ENCODE measurements around the gene TTC39C.

- TF ChIP-seq POLR2AphosphoS5 (IDR thresholded peaks at IDR 0.05; ENCODE audit: low read depth, low read length) (no peak), TBP (IDR thresholded peaks at IDR 0.05; ENCODE audit: low read depth, low read length) (no peak), CTCF (IDR thresholded peaks at IDR 0.05; ENCODE audit: control extremely low read depth in 1 of 3, insufficient read depth in 1 of 3, low read depth in 1 of 3, low read length in 3 of 3) (no peak), CHD2 (IDR thresholded peaks at IDR 0.05; ENCODE audit: low read length) (no peak), USF2 (IDR thresholded peaks at IDR 0.05; ENCODE audit: low read length) (no peak), JUND (IDR thresholded peaks at IDR 0.05; ENCODE audit: low read length) (no peak), CHD1 (IDR thresholded peaks at IDR 0.05; ENCODE audit: low read depth, low read length) (no peak), SP2 (IDR thresholded peaks at IDR 0.05; ENCODE audit: low read length) (no peak), HDAC2 (IDR thresholded peaks at IDR 0.05; ENCODE audit: borderline replicate concordance in 1 of 2, low read depth in 2 of 2, low read length in 2 of 2) (no peak)
These were observed 66.3 kb downstream of the TTC39C start for GRCh38 chr18:24080861-24081260.

Data from H1 (cell line).